NCI-H1436 (cell line): ENCODE data around the gene GABARAP.
"Not testable (repeated sequence)": the region's sequence is repeated elsewhere in the genome, so short reads cannot be mapped to it uniquely, and the experiment has no call there.

ENCODE experiments used
- DNase-seq: peaks from one replicate; lab custom pipeline; 2025; lab: John Stamatoyannopoulos, UW

GABARAP gene

GRCh38 chr17:7260651-7261378, 18.6 kb upstream of the GABARAP start:
- DNase-seq, result no peak

- no peak for DNase-seq
Observed at GRCh38 chr17:7260151-7260550, 17.9 kb upstream of the GABARAP start.

- no peak for DNase-seq
Observed at GRCh38 chr17:7259555-7259889, 17.3 kb upstream of the GABARAP start.

GRCh38 chr17:7258731-7259554, 16.7 kb upstream of the GABARAP start:
- DNase-seq, result no peak

GRCh38 chr17:7256766-7257456, 14.7 kb upstream of the GABARAP start:
- no peak for DNase-seq

- no peak for DNase-seq
Observed at GRCh38 chr17:7254511-7254910, 12.3 kb upstream of the GABARAP start.

- DNase-seq, result no peak
Observed at GRCh38 chr17:7253082-7253481, 10.8 kb upstream of the GABARAP start.

GRCh38 chr17:7252176-7253043, 10.2 kb upstream of the GABARAP start, which contains the start of gene ELP5:
Gene ELP5, plus strand, starts transcription at chr17:7252215. Its CDS starts 336 bp downstream, at chr17:7252551.
- DNase-seq, result peak; percentile 90

- peak; percentile 97 for DNase-seq
Observed at GRCh38 chr17:7251661-7252175, 9.5 kb upstream of the GABARAP start, which contains the start of gene CTDNEP1. Gene CTDNEP1, minus strand, starts transcription at chr17:7251734. Its CDS starts 438 bp downstream, at chr17:7251296.

GRCh38 chr17:7250695-7251627, 8.7 kb upstream of the GABARAP start:
- DNase-seq, result no peak

- no peak for DNase-seq
Observed at GRCh38 chr17:7249830-7250229, 7.6 kb upstream of the GABARAP start.

GRCh38 chr17:7249214-7249613, 7.0 kb upstream of the GABARAP start:
- DNase-seq, result no peak

- no peak for DNase-seq
Observed at GRCh38 chr17:7248796-7249195, 6.5 kb upstream of the GABARAP start.

GRCh38 chr17:7246779-7247178, 4.5 kb upstream of the GABARAP start:
- DNase-seq, result no peak

GRCh38 chr17:7243838-7244237, 1.6 kb upstream of the GABARAP start:
- DNase-seq, result not testable (repeated sequence)

GRCh38 chr17:7243453-7243729, 1.1 kb upstream of the GABARAP start:
- no peak for DNase-seq

GRCh38 chr17:7242717-7243452, 636 bp upstream of the GABARAP start:
- peak; percentile 91 for DNase-seq

GRCh38 chr17:7241090-7241733, 1.0 kb downstream of the GABARAP start:
- no peak for DNase-seq

GRCh38 chr17:7240375-7240774, 1.9 kb downstream of the GABARAP start:
- DNase-seq, result no peak
